Endothelial cell (in vitro differentiated cells): Measurements from ENCODE around the gene KIF15. TPM values are rescaled to one million over a fixed set of nuclear protein-coding genes. Genes with fewer than 3 reads are reported as not detected.

Experiments used
- DNase-seq: peaks from one replicate; pipeline ENCODE4 v3.0.0; 2021; ENCODE audit warnings: low spot score
- H3K27ac Mint-ChIP-seq: one replicate; pipeline ENCODE4 v1.8.0; 2021; ENCODE audit warnings: mixed read lengths, inconsistent platforms; ENCODE audit not compliant: unreplicated experiment
- H3K27me3 Mint-ChIP-seq: one replicate; pipeline ENCODE4 v1.8.0; 2021; ENCODE audit warnings: mild to moderate bottlenecking, moderate library complexity, mixed read lengths, inconsistent platforms; ENCODE audit not compliant: unreplicated experiment
- H3K36me3 Mint-ChIP-seq: one replicate; pipeline ENCODE4 v1.8.0; 2021; ENCODE audit warnings: mild to moderate bottlenecking, low read depth, mixed read lengths, inconsistent platforms; ENCODE audit not compliant: unreplicated experiment
- H3K4me1 Mint-ChIP-seq: one replicate; pipeline ENCODE4 v1.8.0; 2021; ENCODE audit warnings: mild to moderate bottlenecking, mixed read lengths, inconsistent platforms; ENCODE audit not compliant: unreplicated experiment
- H3K4me3 Mint-ChIP-seq: one replicate; pipeline ENCODE4 v1.8.0; 2021; ENCODE audit warnings: mild to moderate bottlenecking, mixed read lengths, inconsistent platforms; ENCODE audit not compliant: unreplicated experiment
- H3K9me3 Mint-ChIP-seq: one replicate; pipeline ENCODE4 v1.8.0; 2021; ENCODE audit warnings: mixed read lengths, inconsistent platforms; ENCODE audit not compliant: unreplicated experiment
- CTCF ChIP-seq: fragments of 200-600 bp; sonication (generic); IDR thresholded peaks from one replicate; pipeline ENCODE4 v1.5.0; 2021; ENCODE audit warnings: antibody characterized with exemption; ENCODE audit not compliant: unreplicated experiment
- total RNA-seq: library from RNA; stranded (reverse); fragmentation: NEBNext Ultra II Directional; extraction: Animal tissue kit (Norgen Biotek cat#: 25700); gene quantifications from one replicate; pipeline ENCODE4 v1.2.1, GENCODE V29; 2021; ENCODE audit not compliant: unreplicated experiment

Gene KIF15
- total RNA-seq, 1 donor from 2014 or later = 6.0 TPM

- Mint-ChIP-seq H3K9me3 (no peaks in the 10 kb centered on the region), H3K27me3 (peaks cover 4% of the 10 kb centered on the region), H3K4me3 (no peak overlapping the region), H3K27ac (no peak overlapping the region), H3K36me3 (no peaks in the 10 kb centered on the region), H3K4me1 (no peaks in the 10 kb centered on the region)
- DNase-seq = peak; percentile 24
- TF ChIP-seq CTCF = no peak
These were observed 132.9 kb downstream of the KIF15 start for GRCh38 chr3:44894485-44894884.

GRCh38 chr3:44896440-44896839 lies 134.8 kb downstream of the KIF15 start:
- Mint-ChIP-seq H3K4me3 (no peak overlapping the region), H3K27me3 (peaks cover 2% of the 10 kb centered on the region), H3K36me3 (no peaks in the 10 kb centered on the region), H3K27ac (no peak overlapping the region), H3K4me1 (peaks cover 2% of the 10 kb centered on the region), H3K9me3 (no peaks in the 10 kb centered on the region)
- DNase-seq = no peak
- TF ChIP-seq CTCF = no peak

- no peak for TF ChIP-seq CTCF
- Mint-ChIP-seq H3K27me3 (no peaks in the 10 kb centered on the region), H3K36me3 (no peaks in the 10 kb centered on the region), H3K4me3 (no peak overlapping the region), H3K4me1 (peaks cover 2% of the 10 kb centered on the region), H3K27ac (no peak overlapping the region), H3K9me3 (no peaks in the 10 kb centered on the region)
- no peak for DNase-seq
These were observed 138.2 kb downstream of the KIF15 start for GRCh38 chr3:44899683-44900367.

DNA sequence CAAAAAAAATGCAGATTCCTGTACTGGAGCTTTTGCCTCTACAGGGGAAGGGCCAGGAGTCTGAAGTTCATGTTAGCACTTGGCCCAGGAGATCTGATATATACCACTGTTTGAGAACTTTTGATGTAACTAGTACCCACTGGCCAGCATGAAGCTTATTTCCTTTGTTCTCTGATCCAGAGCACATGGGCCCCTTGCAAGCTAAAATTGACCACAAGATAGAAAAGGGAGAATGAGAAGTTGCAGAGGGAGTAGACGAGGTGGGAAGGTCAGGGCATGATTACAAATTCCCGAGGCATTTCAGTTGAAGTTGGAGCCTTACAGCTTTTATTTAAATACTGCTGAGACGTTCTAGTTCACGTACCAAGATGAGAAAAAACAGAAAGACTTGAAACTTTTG lies 141.0 kb downstream of the KIF15 start:
- H3K9me3 Mint-ChIP-seq = peaks cover 4% of the 10 kb centered on the region
- no peaks in the 10 kb centered on the region for H3K36me3 Mint-ChIP-seq
- DNase-seq = no peak
- no peak for TF ChIP-seq CTCF
- H3K4me3 Mint-ChIP-seq = no peak overlapping the region
- H3K27me3 Mint-ChIP-seq = no peaks in the 10 kb centered on the region
- peaks cover 2% of the 10 kb centered on the region for H3K4me1 Mint-ChIP-seq
- H3K27ac Mint-ChIP-seq = no peak overlapping the region

Other genes with a start within 250 kb of the KIF15 start
- gene ZKSCAN7, start 206.6 kb upstream of the KIF15 start, total RNA-seq = 2.2 TPM
- gene ZNF660, start 176.8 kb upstream of the KIF15 start, total RNA-seq = 15.5 TPM
- gene ZNF197, start 136.8 kb upstream of the KIF15 start, total RNA-seq = 29.6 TPM
- gene ZNF35, start 113.1 kb upstream of the KIF15 start, total RNA-seq = 29.1 TPM
- 2.6 TPM for gene ZNF502, start 49.1 kb upstream of the KIF15 start, total RNA-seq
- 4.7 TPM for gene ZNF501, start 32.2 kb upstream of the KIF15 start, total RNA-seq
- 37.9 TPM for gene KIAA1143, start 175 bp upstream of the KIF15 start, total RNA-seq
- 17.7 TPM for gene TMEM42, start 100.1 kb downstream of the KIF15 start, total RNA-seq
- gene TGM4, start 112.8 kb downstream of the KIF15 start, total RNA-seq = not detected
- 135 TPM for gene ZDHHC3, start 214.4 kb downstream of the KIF15 start, total RNA-seq
- 33.2 TPM for gene EXOSC7, start 214.4 kb downstream of the KIF15 start, total RNA-seq